NCI-H1048 (cell line): ENCODE results near the gene ACE2.
A peak's percentile ranks its signal among the peaks of the same experiment; 100 is the strongest.

Experiments
- DNase-seq: peaks from one replicate; lab custom pipeline; 2025; lab: John Stamatoyannopoulos, UW

The ACE2 gene

GRCh38 chrX:15574017-15574416 lies 26.7 kb downstream of the ACE2 start:
- DNase-seq, result no peak

GRCh38 chrX:15570145-15570544 lies 30.6 kb downstream of the ACE2 start:
- no peak for DNase-seq

GRCh38 chrX:15567886-15568616 lies 32.7 kb downstream of the ACE2 start:
- no peak for DNase-seq

- DNase-seq, result no peak
Observed at GRCh38 chrX:15567267-15567666, 33.5 kb downstream of the ACE2 start.

- DNase-seq, result no peak
Observed at GRCh38 chrX:15566244-15566643, 34.5 kb downstream of the ACE2 start.

GRCh38 chrX:15564981-15565579 lies 35.7 kb downstream of the ACE2 start:
- DNase-seq, result no peak

- DNase-seq, result no peak
Observed at GRCh38 chrX:15563056-15563455, 37.7 kb downstream of the ACE2 start.

GRCh38 chrX:15560924-15561323 lies 39.8 kb downstream of the ACE2 start:
- no peak for DNase-seq

- no peak for DNase-seq
Observed at GRCh38 chrX:15559227-15559626, 41.5 kb downstream of the ACE2 start.

- DNase-seq, result no peak
Observed at GRCh38 chrX:15549189-15550012, 51.4 kb downstream of the ACE2 start.

GRCh38 chrX:15547356-15547755 lies 53.4 kb downstream of the ACE2 start:
- DNase-seq, result no peak

GRCh38 chrX:15546745-15547144 lies 54.0 kb downstream of the ACE2 start:
- no peak for DNase-seq

- DNase-seq, result no peak
Observed at GRCh38 chrX:15530318-15530717, 70.4 kb downstream of the ACE2 start.

GRCh38 chrX:15529165-15529564 lies 71.6 kb downstream of the ACE2 start:
- DNase-seq, result no peak

- peak; percentile 1 for DNase-seq
Observed at GRCh38 chrX:15525664-15526416, 74.9 kb downstream of the ACE2 start.

GRCh38 chrX:15524417-15524816 lies 76.3 kb downstream of the ACE2 start:
- DNase-seq, result no peak

GRCh38 chrX:15523088-15523487 lies 77.7 kb downstream of the ACE2 start:
- no peak for DNase-seq

GRCh38 chrX:15522464-15522863 lies 78.3 kb downstream of the ACE2 start:
- DNase-seq, result no peak

- no peak for DNase-seq
Observed at GRCh38 chrX:15515931-15516330, 84.8 kb downstream of the ACE2 start.

GRCh38 chrX:15514279-15514678 lies 86.5 kb downstream of the ACE2 start:
- DNase-seq, result no peak

- no peak for DNase-seq
Observed at GRCh38 chrX:15512401-15512965, 88.3 kb downstream of the ACE2 start.

GRCh38 chrX:15511563-15511962 lies 89.2 kb downstream of the ACE2 start:
- no peak for DNase-seq
